GM12864 (cell line): Measurements from ENCODE around the gene IDH2.
A peak's percentile ranks its signal among the peaks of the same experiment; 100 is the strongest.
"Not testable (repeated sequence)": the region's sequence is repeated elsewhere in the genome, so short reads cannot be mapped to it uniquely, and the experiment has no call there.

Source experiments
- DNase-seq: peaks from one replicate; pipeline ENCODE4 v3.0.0-alpha.2; 2011; ENCODE audit warnings: low read depth
- H3K4me3 ChIP-seq: 2 replicates; pipeline ENCODE4 v1.5.1; 2011; ENCODE audit warnings: mild to moderate bottlenecking, low read depth, low read length, control low read depth
- CTCF ChIP-seq: IDR thresholded peaks from 2 replicates; pipeline ENCODE4 v1.5.1; 2011; ENCODE audit warnings: low read depth, mild to moderate bottlenecking, moderate library complexity, low read length, control low read depth, inconsistent platforms; ENCODE audit errors: missing control alignments

The IDH2 gene

GRCh38 chr15:90075420-90076289 is 26.6 kb downstream of the IDH2 start:
- TF ChIP-seq CTCF: no peak
- no peak overlapping the region for H3K4me3 ChIP-seq
- no peak for DNase-seq

GRCh38 chr15:90074916-90075315 is 27.4 kb downstream of the IDH2 start:
- H3K4me3 ChIP-seq: no peak overlapping the region
- TF ChIP-seq CTCF: no peak
- DNase-seq: no peak

- TF ChIP-seq CTCF: no peak
- no peak for DNase-seq
Observed at GRCh38 chr15:90074023-90074422, 28.2 kb downstream of the IDH2 start.

GRCh38 chr15:90072978-90073640 is 29.2 kb downstream of the IDH2 start:
- DNase-seq: no peak

More at GRCh38 chr15:90074023-90074422, 28.2 kb downstream of the IDH2 start:
- no peak overlapping the region for H3K4me3 ChIP-seq

GRCh38 chr15:90071220-90071807 is 31.0 kb downstream of the IDH2 start:
- no peak overlapping the region for H3K4me3 ChIP-seq
- DNase-seq: no peak
- peak; percentile 74 for TF ChIP-seq CTCF

More at GRCh38 chr15:90072978-90073640, 29.2 kb downstream of the IDH2 start:
- no peak overlapping the region for H3K4me3 ChIP-seq
- TF ChIP-seq CTCF: no peak

GRCh38 chr15:90070623-90071022 is 31.6 kb downstream of the IDH2 start:
- DNase-seq, H3K4me3 ChIP-seq: not testable (repeated sequence)

- no peak for DNase-seq
- H3K4me3 ChIP-seq: no peak overlapping the region
- TF ChIP-seq CTCF: no peak
Observed at GRCh38 chr15:90067953-90068606, 34.2 kb downstream of the IDH2 start.
